ACC112 (cell line): ENCODE measurements around the gene E2F4.

Experiments used
- H2AFZ ChIP-seq: fragments of 200-600 bp; sonication (generic); one replicate; pipeline ENCODE4 v1.6.0; 2017; ENCODE audit warnings: antibody characterized with exemption, low read length; ENCODE audit not compliant: unreplicated experiment
- H3K27ac ChIP-seq: fragments of 200-600 bp; sonication (generic); 2 replicates; pipeline ENCODE4 v1.5.1; 2014; ENCODE audit warnings: low read depth, mild to moderate bottlenecking, antibody characterized with exemption, low read length, moderate library complexity
- H3K27me3 ChIP-seq: fragments of 200-600 bp; sonication (generic); 2 replicates; pipeline ENCODE4 v1.6.1; 2014; ENCODE audit warnings: mild to moderate bottlenecking, antibody characterized with exemption, low read length, moderate library complexity, mixed read lengths; ENCODE audit not compliant: insufficient read depth
- H3K36me3 ChIP-seq: fragments of 200-600 bp; sonication (generic); 2 replicates; pipeline ENCODE4 v1.6.1; 2016; ENCODE audit warnings: mild to moderate bottlenecking, antibody characterized with exemption, low read length, moderate library complexity, mixed read lengths; ENCODE audit not compliant: insufficient read depth
- H3K4me1 ChIP-seq: fragments of 200-600 bp; sonication (generic); one replicate; pipeline ENCODE4 v1.6.1; 2016; ENCODE audit warnings: low read length, mixed read lengths; ENCODE audit not compliant: insufficient read depth, unreplicated experiment, control insufficient read depth
- H3K4me3 ChIP-seq: fragments of 200-600 bp; sonication (generic); 2 replicates; pipeline ENCODE4 v1.5.1; 2014; ENCODE audit warnings: mild to moderate bottlenecking, low read depth, low read length
- H3K79me2 ChIP-seq: fragments of 200-600 bp; sonication (generic); one replicate; pipeline ENCODE4 v1.6.0; 2016; ENCODE audit warnings: low read length; ENCODE audit not compliant: control insufficient read depth, unreplicated experiment, insufficient read depth

The E2F4 gene

DNA sequence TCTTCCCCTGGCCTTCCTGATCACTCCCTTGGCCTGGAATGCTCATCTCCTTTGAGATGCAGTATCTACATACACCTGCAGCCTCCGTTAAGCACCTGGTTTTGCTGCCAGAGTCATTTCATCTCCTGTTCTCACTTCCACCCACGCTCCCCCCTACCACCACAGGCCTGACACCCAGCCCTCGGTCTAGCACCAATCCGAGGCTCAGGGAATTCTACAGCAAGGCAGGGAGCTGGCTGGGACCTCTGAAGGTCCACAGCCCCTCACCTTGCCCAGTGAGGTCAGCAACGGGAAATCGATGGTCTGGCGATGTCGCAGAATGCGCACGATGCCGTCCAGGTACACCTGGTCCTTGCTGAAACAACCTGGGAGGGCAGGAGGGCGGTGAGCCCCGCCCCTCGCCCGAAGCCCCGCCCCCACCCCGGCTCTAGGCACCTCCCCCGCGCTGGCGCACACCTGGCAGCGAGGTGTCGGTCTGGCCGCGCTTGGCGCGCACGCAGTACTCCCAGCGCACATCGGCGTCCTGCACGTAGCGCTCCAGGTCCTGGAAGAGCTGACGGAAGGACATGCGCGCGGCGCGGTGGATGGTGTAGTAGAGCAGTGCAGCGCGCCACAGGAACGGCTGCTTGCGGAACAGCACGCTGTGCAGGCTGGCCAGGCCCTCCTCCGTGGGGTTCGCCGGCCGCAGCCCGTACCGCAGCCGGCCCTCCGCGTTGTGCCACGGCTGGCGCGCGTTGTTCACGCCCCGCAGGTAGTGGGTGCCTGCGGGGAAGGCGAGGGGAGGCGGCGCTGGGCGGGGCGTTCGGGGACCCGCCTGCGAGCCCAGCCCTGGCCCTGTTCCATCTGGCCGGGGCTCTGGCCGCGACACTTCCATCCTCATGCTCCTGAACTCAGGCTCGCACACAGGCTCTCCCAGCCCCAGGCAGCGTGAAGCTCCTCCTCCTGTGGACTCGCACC is 13.9 kb upstream of the E2F4 start:
- peak overlapping the region; percentile 53 for H3K4me3 ChIP-seq
- H3K4me1 ChIP-seq: peaks cover 34% of the 10 kb centered on the region
- H3K36me3 ChIP-seq: no peaks in the 10 kb centered on the region
- no peaks in the 10 kb centered on the region for H3K27me3 ChIP-seq
- H2AFZ ChIP-seq: no peak overlapping the region
- H3K27ac ChIP-seq: no peak overlapping the region
- peaks cover 9% of the 10 kb centered on the region for H3K79me2 ChIP-seq

DNA sequence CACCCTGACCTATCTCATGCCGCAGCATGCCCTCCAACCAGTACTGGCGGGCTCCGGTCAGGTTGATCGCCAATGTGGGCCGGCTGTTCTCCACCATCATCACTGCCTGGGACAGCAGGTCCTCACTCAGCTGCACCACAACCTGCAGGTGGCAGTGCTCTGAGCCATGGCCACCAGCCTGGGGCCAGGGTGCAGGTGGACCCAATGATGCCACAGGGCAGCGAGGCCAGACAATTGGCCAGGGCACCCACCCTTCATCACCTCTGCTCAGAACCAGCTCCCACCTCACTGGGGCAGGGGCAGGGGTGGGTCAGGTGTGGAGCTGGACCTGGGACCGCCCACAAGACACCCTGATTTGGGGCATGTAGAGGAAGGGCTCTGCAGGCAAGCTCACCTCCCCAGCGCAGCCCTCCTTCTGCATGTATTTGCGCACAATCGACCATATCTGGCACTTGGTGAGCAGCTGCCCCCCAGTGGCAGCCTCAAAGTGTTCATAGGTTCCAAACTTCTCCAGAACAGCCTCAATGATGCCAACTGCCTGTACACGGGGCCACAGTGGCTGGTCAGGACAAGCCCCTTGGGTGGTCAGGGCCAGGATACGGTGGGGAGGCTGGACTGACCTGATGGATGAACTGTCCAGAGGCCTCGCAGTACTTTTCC is 12.4 kb upstream of the E2F4 start:
- Histone ChIP-seq H3K79me2 (peaks cover 11% of the 10 kb centered on the region), H3K4me1 (peaks cover 22% of the 10 kb centered on the region), H3K27me3 (no peaks in the 10 kb centered on the region), H3K27ac (no peak overlapping the region), H3K4me3 (no peak overlapping the region), H3K36me3 (no peaks in the 10 kb centered on the region), H2AFZ (no peak overlapping the region)

- Histone ChIP-seq H2AFZ (no peak overlapping the region), H3K4me1 (peaks cover 18% of the 10 kb centered on the region)
Measured at GRCh38 chr16:67180166-67180565, 11.8 kb upstream of the E2F4 start.

GRCh38 chr16:67181346-67181745 is 10.6 kb upstream of the E2F4 start:
- Histone ChIP-seq H3K27me3 (no peaks in the 10 kb centered on the region), H3K36me3 (no peaks in the 10 kb centered on the region), H2AFZ (no peak overlapping the region), H3K4me1 (peaks cover 25% of the 10 kb centered on the region), H3K27ac (peak overlapping the region; percentile 51), H3K4me3 (peak overlapping the region; percentile 62), H3K79me2 (peaks cover 11% of the 10 kb centered on the region)

More at GRCh38 chr16:67180166-67180565, 11.8 kb upstream of the E2F4 start:
- H3K79me2 ChIP-seq: peaks cover 11% of the 10 kb centered on the region
- no peak overlapping the region for H3K4me3 ChIP-seq
- no peaks in the 10 kb centered on the region for H3K36me3 ChIP-seq
- H3K27me3 ChIP-seq: no peaks in the 10 kb centered on the region
- H3K27ac ChIP-seq: no peak overlapping the region

GRCh38 chr16:67182288-67182687 is 9.7 kb upstream of the E2F4 start:
- H2AFZ ChIP-seq: no peak overlapping the region
- H3K36me3 ChIP-seq: no peaks in the 10 kb centered on the region
- peaks cover 11% of the 10 kb centered on the region for H3K79me2 ChIP-seq
- H3K27ac ChIP-seq: peak overlapping the region; percentile 15; the same call in 1 of the 2 replicates
- peak overlapping the region; percentile 81 for H3K4me3 ChIP-seq
- H3K27me3 ChIP-seq: no peaks in the 10 kb centered on the region
- peaks cover 33% of the 10 kb centered on the region for H3K4me1 ChIP-seq

- Histone ChIP-seq H3K27me3 (no peaks in the 10 kb centered on the region), H3K79me2 (peaks cover 11% of the 10 kb centered on the region), H3K4me1 (peaks cover 33% of the 10 kb centered on the region), H3K4me3 (peak overlapping the region; percentile 81), H3K36me3 (no peaks in the 10 kb centered on the region), H3K27ac (peak overlapping the region; percentile 83), H2AFZ (no peak overlapping the region)
Measured at GRCh38 chr16:67183284-67183626, 8.7 kb upstream of the E2F4 start.

DNA sequence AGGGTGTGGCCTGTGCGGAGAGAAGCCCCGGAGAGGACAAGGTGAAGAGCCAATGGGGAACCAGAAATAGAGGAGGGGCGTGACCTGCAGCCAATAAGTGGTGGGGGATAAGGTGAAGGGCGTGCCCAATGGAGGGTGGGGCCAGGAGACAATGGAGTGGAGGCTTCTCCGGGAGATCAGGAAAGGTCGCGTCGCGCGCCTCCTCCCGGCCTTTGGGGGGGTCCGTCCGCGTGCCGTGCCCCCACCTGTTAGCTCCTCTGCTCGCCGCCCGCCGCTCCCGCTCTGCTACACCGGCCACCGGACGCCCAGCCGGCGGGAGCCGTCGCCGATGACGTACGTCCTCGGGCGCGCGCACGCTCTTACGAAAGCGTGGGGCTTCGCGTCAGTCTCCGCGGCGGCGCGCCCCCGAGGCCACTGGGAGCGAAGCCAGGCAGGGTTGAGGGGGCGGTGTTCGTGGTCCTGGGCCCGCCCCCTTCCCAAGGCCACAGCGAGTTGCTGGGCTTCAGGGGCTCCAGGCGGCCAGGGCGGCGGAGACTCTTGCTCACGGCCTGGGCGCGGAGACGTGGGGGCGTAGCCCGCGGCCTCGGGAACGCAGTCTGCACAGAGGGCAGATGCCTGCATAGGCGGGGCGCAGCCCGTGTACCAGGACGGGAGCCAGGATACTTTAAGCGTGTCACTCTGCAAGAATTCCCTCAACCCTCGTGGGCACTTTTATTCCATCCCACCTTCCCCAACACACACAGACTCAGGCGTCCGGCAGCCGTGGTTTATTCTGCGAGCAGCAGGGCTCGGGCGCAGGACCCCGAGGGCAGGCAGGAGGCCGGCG is 8.1 kb upstream of the E2F4 start, which contains the start of gene MATCAP1:
MATCAP1 (minus strand) TSS at position 337 of the 826 bp plus-strand sequence. CDS start 3,353 bp downstream, outside the sequence.
- Histone ChIP-seq H3K36me3 (no peaks in the 10 kb centered on the region), H3K27ac (peak within 1 kb of the TSS; percentile 83), H3K79me2 (peaks cover 11% of the 10 kb centered on the region), H3K4me3 (peak within 1 kb of the TSS; percentile 81), H3K4me1 (peaks cover 33% of the 10 kb centered on the region), H3K27me3 (no peaks in the 10 kb centered on the region), H2AFZ (no peak within 1 kb of the TSS)

DNA sequence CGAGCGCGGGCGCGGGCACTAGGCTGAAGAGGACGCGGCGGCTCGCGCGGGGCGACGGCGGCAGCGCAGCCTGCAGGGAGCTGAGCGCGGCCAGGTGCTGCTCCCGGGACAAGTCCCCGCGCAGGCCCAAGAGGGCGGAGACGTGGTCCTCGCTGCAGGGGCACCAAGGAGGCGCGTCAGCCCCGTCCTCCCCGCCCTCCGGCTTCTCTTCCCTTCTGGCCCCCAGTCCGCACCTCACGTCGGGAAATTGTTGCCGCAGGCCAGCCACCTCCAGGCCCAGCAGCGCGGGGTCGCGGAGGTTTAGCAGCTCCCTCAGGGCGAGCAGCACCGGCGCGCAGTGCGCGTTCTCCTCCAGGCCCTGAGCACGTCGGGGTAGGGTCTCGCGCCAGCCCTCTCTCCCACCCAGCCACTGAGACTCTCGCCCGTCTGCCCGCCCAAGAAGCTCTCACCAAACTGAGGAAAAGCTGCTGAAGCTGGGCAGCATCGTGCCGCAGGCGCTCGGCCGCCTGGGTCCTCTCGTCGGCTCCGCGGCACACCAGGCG is 7.4 kb upstream of the E2F4 start:
- Histone ChIP-seq H3K27ac (no peak overlapping the region), H3K36me3 (no peaks in the 10 kb centered on the region), H2AFZ (no peak overlapping the region), H3K79me2 (peaks cover 11% of the 10 kb centered on the region), H3K4me3 (peak overlapping the region; percentile 81), H3K4me1 (peaks cover 33% of the 10 kb centered on the region), H3K27me3 (no peaks in the 10 kb centered on the region)

GRCh38 chr16:67184995-67185650 is 6.8 kb upstream of the E2F4 start:
- no peaks in the 10 kb centered on the region for H3K36me3 ChIP-seq
- H3K4me3 ChIP-seq: peak overlapping the region; percentile 81
- H2AFZ ChIP-seq: no peak overlapping the region
- H3K79me2 ChIP-seq: peaks cover 11% of the 10 kb centered on the region
- no peak overlapping the region for H3K27ac ChIP-seq
- H3K27me3 ChIP-seq: no peaks in the 10 kb centered on the region
- H3K4me1 ChIP-seq: peaks cover 33% of the 10 kb centered on the region
